Fibroblast of villous mesenchyme (primary cell): ENCODE data around the gene POF1B. TPM values are rescaled to one million over a fixed set of nuclear protein-coding genes. Genes with fewer than 3 reads are reported as not detected.

Source experiments
- DNase-seq: peaks from one replicate; pipeline ENCODE4 v3.0.0-alpha.2; 2010; ENCODE audit warnings: low read depth
- H3K4me3 ChIP-seq: 2 replicates; pipeline ENCODE4 v1.5.1; 2011; ENCODE audit warnings: low read depth, mild to moderate bottlenecking, low read length
- CTCF ChIP-seq: IDR thresholded peaks from 2 replicates; pipeline ENCODE4 v1.5.1; 2012; ENCODE audit warnings: low read depth, mild to moderate bottlenecking, low read length; ENCODE audit not compliant: insufficient read depth
- total RNA-seq: library from RNA; depleted of rRNA; stranded (reverse); fragments of >200 nt; gene quantifications from 2 replicates; pipeline ENCODE4 v1.2.3, GENCODE V29; 2012

The POF1B gene
- total RNA-seq = not detected in 2 replicates

- TF ChIP-seq CTCF = no peak
- H3K4me3 ChIP-seq = no peak within 1 kb of the TSS
- DNase-seq = no peak
These were observed at the start of gene POF1B for GRCh38 chrX:85379174-85379907. POF1B (minus strand) TSS chrX:85379665; CDS start chrX:85379454, 211 bp downstream.

- H3K4me3 ChIP-seq = no peak overlapping the region
- no peak for DNase-seq
- TF ChIP-seq CTCF = no peak
These were observed 49.6 kb upstream of the POF1B start for GRCh38 chrX:85429066-85429465.

- no peak for TF ChIP-seq CTCF
- no peak overlapping the region for H3K4me3 ChIP-seq
- DNase-seq = no peak
These were observed 39.8 kb upstream of the POF1B start for GRCh38 chrX:85419293-85419692.

GRCh38 chrX:85391878-85392238 is 12.4 kb upstream of the POF1B start:
- no peak overlapping the region for H3K4me3 ChIP-seq
- TF ChIP-seq CTCF = no peak
- DNase-seq = no peak

- DNase-seq = no peak
- no peak overlapping the region for H3K4me3 ChIP-seq
- no peak for TF ChIP-seq CTCF
These were observed 11.9 kb upstream of the POF1B start for GRCh38 chrX:85391185-85391877.

- no peak for DNase-seq
- H3K4me3 ChIP-seq = no peak overlapping the region
- TF ChIP-seq CTCF = no peak
These were observed 2.1 kb upstream of the POF1B start for GRCh38 chrX:85381602-85382001.

- H3K4me3 ChIP-seq = no peak overlapping the region
- DNase-seq = no peak
- TF ChIP-seq CTCF = no peak
These were observed 1.0 kb downstream of the POF1B start for GRCh38 chrX:85378461-85378860.
